WERI-Rb-1 (cell line): ENCODE results near the gene TPM1.

Source experiments
- DNase-seq: peaks from one replicate; pipeline ENCODE4 v3.0.0-alpha.2; 2020
- H3K27ac ChIP-seq: fragments of 250-450 bp; sonication (Bioruptor Pico); 2 replicates; pipeline ENCODE4 v1.5.1; 2020; ENCODE audit warnings: mild to moderate bottlenecking, moderate library complexity
- H3K27me3 ChIP-seq: fragments of 250-450 bp; sonication (Bioruptor Pico); 2 replicates; pipeline ENCODE4 v1.5.1; 2021; ENCODE audit warnings: mild to moderate bottlenecking, low read depth, moderate library complexity; ENCODE audit not compliant: insufficient read depth, severe bottlenecking
- H3K36me3 ChIP-seq: fragments of 250-450 bp; sonication (Bioruptor Pico); 2 replicates; pipeline ENCODE4 v1.5.1; 2020; ENCODE audit warnings: mild to moderate bottlenecking, moderate library complexity
- H3K4me3 ChIP-seq: 2 replicates; pipeline ENCODE4 v1.5.1; 2011; ENCODE audit warnings: low read depth, mild to moderate bottlenecking, control low read depth, low read length
- H3K9me3 ChIP-seq: fragments of 250-450 bp; sonication (Bioruptor Pico); 2 replicates; pipeline ENCODE4 v1.5.1; 2021; ENCODE audit warnings: mild to moderate bottlenecking, moderate library complexity; ENCODE audit not compliant: severe bottlenecking
- CTCF ChIP-seq: IDR thresholded peaks from 2 replicates; pipeline ENCODE4 v1.5.1; 2011; ENCODE audit warnings: low read depth, mild to moderate bottlenecking, control low read depth, inconsistent platforms, low read length

The TPM1 gene

DNA sequence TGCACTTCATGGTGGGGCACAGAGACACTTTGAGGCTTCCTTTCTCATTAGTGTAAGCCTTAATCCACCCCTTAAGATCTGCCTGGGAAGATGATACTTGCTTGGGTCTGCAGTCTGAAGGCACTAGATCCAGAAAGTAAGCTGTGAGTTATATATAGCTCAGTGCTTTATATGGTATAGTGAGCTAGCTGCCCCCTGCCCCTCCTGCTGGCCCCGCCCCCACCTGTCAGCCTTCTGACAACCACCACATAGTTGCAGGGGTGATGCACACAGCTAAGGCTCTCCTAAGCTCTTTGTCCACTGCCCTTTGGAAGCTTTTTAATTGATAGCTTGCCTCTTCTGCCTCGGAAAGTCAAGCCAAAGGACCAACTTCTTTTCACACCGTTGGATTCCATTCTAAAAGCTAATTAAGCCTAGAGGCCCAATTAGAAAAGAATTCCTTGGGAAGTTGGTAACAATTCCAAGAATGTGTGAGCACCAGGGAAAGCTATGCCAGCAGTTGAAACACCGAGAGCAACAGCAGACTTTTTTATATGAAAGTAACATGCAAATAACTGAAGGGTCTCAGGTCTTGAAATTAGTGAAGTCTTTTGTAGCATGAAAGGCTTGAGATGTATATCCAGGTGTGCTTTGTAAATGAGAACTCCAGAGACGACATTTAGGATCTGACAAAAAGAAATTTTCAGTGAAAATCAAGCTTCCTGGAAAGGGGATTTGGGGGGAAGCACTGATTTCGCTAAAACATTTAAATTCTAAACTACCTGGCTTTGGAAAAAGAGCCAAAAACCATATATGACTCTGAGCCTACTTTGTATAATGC, 2.3 kb downstream of the TPM1 start:
- H3K9me3 ChIP-seq = no peaks in the 10 kb centered on the region
- H3K27me3 ChIP-seq = peaks cover 25% of the 10 kb centered on the region
- peak; percentile 50 for DNase-seq
- H3K36me3 ChIP-seq = no peaks in the 10 kb centered on the region
- TF ChIP-seq CTCF = no peak
- no peak overlapping the region for H3K4me3 ChIP-seq
- no peak overlapping the region for H3K27ac ChIP-seq

DNA sequence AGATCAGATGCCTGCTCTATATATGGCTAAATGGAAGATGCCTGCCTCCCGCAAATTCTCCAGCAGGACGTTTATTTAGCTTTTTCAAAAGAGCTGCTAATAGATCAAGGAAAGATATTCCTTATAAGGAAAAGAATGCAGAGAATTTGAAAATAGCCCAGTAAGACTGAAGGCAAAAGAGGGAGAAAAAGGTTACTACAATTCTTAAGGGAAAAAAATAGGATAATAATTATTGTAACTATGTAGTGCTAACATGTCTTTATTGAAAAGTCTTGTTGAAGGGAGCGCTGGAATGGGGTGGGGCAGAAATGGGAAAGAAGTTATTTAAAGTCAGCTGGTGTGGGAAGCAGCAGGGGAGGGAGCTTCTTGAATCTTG, 2.9 kb downstream of the TPM1 start:
- Histone ChIP-seq H3K27me3 (peaks cover 25% of the 10 kb centered on the region), H3K4me3 (no peak overlapping the region), H3K36me3 (no peaks in the 10 kb centered on the region), H3K9me3 (no peaks in the 10 kb centered on the region), H3K27ac (no peak overlapping the region)
- DNase-seq = no peak
- TF ChIP-seq CTCF = no peak

GRCh38 chr15:63045879-63046278, 3.3 kb downstream of the TPM1 start:
- DNase-seq = no peak
- Histone ChIP-seq H3K4me3 (no peak overlapping the region), H3K9me3 (no peaks in the 10 kb centered on the region), H3K27ac (no peak overlapping the region), H3K36me3 (no peaks in the 10 kb centered on the region), H3K27me3 (peaks cover 25% of the 10 kb centered on the region)
- no peak for TF ChIP-seq CTCF

GRCh38 chr15:63046917-63047760, 4.6 kb downstream of the TPM1 start:
- H3K4me3 ChIP-seq = no peak overlapping the region; the same call in 1 of the 2 replicates
- peaks cover 21% of the 10 kb centered on the region for H3K27me3 ChIP-seq
- TF ChIP-seq CTCF = no peak
- H3K27ac ChIP-seq = no peak overlapping the region
- DNase-seq = no peak
- no peaks in the 10 kb centered on the region for H3K36me3 ChIP-seq
- H3K9me3 ChIP-seq = no peaks in the 10 kb centered on the region

DNA sequence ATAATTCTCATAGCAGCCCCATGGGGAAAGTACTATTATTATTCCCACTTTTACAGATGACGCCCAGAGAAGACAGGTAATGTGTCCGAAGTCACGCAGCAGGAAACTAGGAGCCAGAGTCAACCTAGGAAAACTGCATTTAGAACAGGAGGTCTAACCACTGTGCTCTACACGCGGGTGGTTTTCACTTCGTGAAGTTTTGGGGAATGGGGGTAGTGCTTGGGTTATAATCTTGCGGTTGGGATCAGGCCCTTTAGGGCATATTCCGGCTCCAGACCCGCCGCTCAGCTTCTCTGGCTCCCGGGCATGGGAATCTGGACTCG, 5.2 kb downstream of the TPM1 start:
- Histone ChIP-seq H3K27ac (peak overlapping the region; percentile 85), H3K36me3 (no peaks in the 10 kb centered on the region), H3K4me3 (peak overlapping the region; percentile 81), H3K27me3 (peaks cover 18% of the 10 kb centered on the region), H3K9me3 (no peaks in the 10 kb centered on the region)
- TF ChIP-seq CTCF = no peak
- no peak for DNase-seq
